Right ventricle myocardium inferior (tissue), 1 donor: ENCODE data around the gene SLC25A11. TPM values are rescaled to one million over a fixed set of nuclear protein-coding genes. Genes with fewer than 3 reads are reported as not detected.

Experiments
- ATAC-seq: fragments of 200-7000 bp; cut with Tn5 transposase; one replicate; pipeline ENCODE4 v1.9.1; 2020; ENCODE audit warnings: mild to moderate bottlenecking, moderate library complexity
- DNase-seq: peaks from one replicate; pipeline ENCODE4 v3.0.0; 2021; ENCODE audit errors: missing footprints
- intact Hi-C: fragments of 100-400 bp; cut with DNase I; formaldehyde crosslinking; loops from one replicate; pipeline ENCODE4 v1.11.0; 2022
- total RNA-seq: library from RNA; stranded (reverse); fragmentation: NEBNext Ultra II Directional; extraction: Animal tissue kit (Norgen Biotek cat#: 25700); gene quantifications from one replicate; pipeline ENCODE4 v1.2.1, GENCODE V29; 2021
- donor health status: DM: no; HTN: yes; CAD: no; lungs with severe emphysema.

Gene SLC25A11
- total RNA-seq, 1 donor from 2014 or later = 199 TPM

DNA sequence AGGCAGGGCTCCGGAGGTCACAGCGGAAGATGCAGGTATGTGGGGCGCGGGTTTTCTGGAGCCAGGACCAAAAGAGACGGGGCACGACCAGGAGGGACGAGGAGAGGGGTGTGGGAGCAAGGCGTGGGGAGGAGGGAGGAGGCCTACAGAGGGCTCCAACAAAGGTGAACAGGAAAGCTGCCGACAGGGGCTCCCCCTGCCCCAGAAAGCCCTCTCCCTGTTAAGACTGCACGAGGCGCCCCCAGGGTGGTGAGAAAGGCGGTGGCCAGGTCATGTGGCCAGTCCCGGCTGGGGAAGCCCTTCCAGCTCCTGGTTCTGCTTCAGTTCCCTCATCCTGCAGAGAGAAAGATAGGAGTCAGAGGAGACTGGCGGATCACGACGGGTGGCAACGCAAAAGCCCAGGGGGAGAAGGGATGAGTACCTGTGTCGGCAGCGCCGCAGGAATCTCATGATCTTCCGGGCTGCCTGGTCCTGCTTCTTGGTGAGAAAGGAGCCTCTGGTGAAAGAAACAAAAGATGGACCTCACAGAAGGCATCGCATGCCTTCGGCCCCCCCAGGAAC lies 28.7 kb upstream of the SLC25A11 start:
- intact Hi-C loops = loop anchor here (1.0 to 5.0 kb wide), 2 partner anchors 19 to 61 kb away; partner anchors contain the start of gene CAMTA2
- DNase-seq (no peak), ATAC-seq (no peak)

DNA sequence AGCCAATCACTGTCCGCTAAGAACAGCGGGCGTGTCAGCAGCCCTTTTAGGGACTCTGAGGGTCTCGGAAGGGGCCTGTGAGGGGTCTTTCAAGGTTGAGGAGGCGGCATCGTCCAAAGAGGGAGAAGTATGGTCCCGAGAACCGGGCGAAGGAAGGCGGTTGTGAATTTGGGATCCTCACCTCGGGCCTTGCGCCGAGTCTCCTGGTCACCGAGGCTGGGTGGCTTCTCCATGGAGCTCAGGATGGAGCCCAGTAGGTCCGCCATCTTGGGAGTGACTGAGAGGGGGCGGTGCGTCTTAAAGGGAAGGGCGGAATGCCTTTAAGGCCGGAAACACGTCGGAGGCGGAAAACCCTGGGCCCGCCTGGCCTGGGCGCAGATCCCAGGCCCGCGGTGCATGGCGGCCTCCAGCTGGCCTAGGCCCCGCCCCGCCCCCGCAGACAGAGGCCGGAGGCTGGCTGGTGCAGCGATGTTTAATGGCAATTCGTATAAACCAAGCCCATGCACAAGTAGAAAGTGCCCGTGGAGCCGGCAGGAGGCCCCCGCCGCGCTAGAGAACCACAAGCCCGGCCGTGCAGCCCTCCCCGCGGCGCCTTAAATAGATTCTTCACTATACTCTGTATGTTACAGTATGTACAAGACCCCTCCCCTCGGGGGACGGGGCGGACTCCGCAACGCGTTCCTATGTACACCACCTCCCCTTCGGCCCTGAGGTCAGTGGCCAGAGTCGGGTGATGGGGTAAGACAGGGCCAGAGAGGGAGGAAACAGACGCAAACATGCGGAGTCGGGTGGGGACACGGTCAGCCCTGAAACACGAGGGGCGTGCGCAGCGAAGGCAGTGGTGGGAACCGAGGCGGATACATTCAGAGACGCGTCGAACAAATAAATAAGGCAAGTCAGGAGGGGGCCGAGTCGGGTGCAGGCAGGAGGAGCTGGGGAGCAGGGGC lies 28.0 kb upstream of the SLC25A11 start, which contains the start of gene SPAG7:
Gene SPAG7 (minus strand): TSS at position 279 of the 947 bp plus-strand sequence. CDS start 13 bp downstream, at position 266.
- peak; percentile 97 for DNase-seq
- intact Hi-C loops = loop anchor here (1.0 to 5.0 kb wide), 4 partner anchors 19 to 61 kb away; partner anchors contain the start of genes CAMTA2, PFN1, RNF167 and SLC25A11
- peak; percentile 88 for ATAC-seq

- ATAC-seq = peak; percentile 92
- DNase-seq = peak; percentile 99
- intact Hi-C loops = loop anchor here (1.0 to 5.0 kb wide), 3 partner anchors 19 to 60 kb away; partner anchors contain the start of genes PFN1, RNF167 and SLC25A11
Measured at GRCh38 chr17:4966844-4967538, 27.1 kb upstream of the SLC25A11 start.

DNA sequence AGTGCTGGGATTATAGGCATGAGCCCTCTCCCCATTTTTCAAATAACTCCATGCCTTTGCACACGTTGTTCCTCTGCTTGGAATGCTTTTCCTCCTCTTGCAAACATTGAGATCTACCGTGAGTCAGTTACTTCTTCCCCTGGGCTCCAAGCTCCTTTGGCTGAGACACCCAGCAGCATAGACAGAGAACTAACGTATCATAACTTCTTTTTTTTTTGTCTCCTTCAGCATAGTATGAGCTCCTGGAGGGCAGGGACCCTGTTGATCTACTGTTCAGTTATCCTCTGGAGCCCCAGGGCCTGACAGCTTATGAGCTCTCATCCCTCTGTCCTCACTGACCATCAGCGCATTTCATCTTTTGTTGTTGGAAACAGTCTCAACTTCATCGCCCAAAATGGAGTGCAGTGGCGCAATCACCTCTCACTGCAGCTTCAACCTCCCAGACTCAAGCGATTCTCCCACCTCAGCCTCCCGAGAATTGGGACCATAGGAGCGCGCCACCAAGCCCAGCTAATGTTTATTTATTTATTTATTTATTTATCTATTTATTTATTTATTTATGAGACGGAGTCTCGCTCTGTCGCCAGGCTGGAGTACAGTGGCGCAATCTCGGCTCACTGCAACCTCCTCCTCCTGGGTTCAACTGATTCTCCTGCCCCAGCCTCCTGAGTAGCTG lies 25.6 kb upstream of the SLC25A11 start:
- ATAC-seq (no peak), DNase-seq (no peak)
- intact Hi-C loops = loop anchor here (5.0 kb wide), 1 partner anchor 58 kb away; no protein-coding TSS in a partner anchor

DNA sequence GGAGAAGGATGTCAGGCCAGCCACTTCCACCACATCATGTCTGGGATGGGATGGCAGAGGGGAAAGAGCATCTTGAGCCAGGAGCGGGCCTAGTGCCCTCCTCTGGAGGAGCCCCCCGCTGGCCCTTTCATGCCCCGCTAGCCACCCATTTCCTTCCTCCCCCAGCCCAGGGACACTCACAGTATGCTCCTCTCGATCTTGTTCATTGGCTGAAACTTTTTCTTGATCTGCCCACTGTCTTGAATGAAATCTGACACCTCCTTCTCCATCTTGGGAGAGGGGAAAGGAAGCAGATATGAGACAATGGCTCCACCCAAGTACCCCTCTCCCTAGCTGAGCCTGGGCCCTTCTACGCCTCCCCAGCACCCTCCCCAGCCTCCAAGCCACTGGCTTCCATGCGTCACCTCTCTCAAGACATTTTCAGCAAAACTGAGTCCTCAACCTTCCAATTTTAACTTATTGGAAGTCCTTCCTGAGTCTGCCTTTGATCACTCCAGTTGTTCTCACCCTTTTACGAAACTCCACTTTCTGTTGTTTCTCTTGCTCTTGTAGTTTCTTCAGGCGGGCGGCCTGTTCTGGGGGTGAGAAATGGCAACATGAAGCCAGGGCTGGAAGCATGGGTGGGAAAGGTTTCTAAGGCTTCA lies 20.6 kb upstream of the SLC25A11 start:
- no peak for DNase-seq
- no peak for ATAC-seq
- intact Hi-C loops = no loop called here

- DNase-seq = no peak
Measured at GRCh38 chr17:4959261-4959965, 19.6 kb upstream of the SLC25A11 start.

GRCh38 chr17:4958102-4958501 lies 18.3 kb upstream of the SLC25A11 start:
- DNase-seq (no peak), ATAC-seq (no peak)
- intact Hi-C loops = no loop called here

More at GRCh38 chr17:4959261-4959965, 19.6 kb upstream of the SLC25A11 start:
- intact Hi-C loops = no loop called here
- ATAC-seq = no peak

- ATAC-seq = no peak
- DNase-seq = no peak
- intact Hi-C loops = no loop called here
Measured at GRCh38 chr17:4956493-4957061, 16.7 kb upstream of the SLC25A11 start.

DNA sequence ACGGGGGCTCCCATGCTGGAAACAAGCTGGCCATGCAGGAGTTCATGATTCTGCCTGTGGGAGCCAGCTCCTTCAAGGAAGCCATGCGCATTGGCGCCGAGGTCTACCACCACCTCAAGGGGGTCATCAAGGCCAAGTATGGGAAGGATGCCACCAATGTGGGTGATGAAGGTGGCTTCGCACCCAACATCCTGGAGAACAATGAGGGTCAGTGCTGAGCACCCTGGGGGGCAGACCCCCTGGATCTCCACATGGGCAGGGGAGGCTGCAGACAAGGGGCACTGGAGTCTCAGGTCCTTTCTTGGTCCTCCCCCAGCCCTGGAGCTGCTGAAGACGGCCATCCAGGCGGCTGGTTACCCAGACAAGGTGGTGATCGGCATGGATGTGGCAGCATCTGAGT lies 15.2 kb upstream of the SLC25A11 start:
- intact Hi-C loops = no loop called here
- ATAC-seq = no peak
- no peak for DNase-seq

GRCh38 chr17:4953451-4953961 lies 13.7 kb upstream of the SLC25A11 start:
- intact Hi-C loops = no loop called here
- ATAC-seq (no peak), DNase-seq (no peak)

DNA sequence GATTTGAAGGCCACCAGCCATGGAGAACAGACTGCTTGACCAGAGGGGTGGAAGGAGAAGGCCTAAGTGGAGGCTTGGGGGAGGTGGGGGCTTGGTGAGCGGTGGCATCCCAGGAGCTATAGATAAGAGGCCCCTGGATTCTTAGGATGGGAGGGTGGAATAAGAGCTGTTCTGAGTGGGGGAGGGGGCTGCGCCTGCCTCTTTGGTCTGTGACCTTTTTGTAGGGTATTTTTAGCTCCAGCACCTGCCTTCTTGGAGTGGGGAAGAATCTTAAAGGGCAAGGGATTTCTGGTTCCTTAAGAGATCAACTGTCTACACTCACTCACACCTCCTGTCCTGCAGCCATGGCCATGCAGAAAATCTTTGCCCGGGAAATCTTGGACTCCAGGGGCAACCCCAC lies 11.6 kb upstream of the SLC25A11 start:
- intact Hi-C loops = no loop called here
- DNase-seq = no peak
- no peak for ATAC-seq

DNA sequence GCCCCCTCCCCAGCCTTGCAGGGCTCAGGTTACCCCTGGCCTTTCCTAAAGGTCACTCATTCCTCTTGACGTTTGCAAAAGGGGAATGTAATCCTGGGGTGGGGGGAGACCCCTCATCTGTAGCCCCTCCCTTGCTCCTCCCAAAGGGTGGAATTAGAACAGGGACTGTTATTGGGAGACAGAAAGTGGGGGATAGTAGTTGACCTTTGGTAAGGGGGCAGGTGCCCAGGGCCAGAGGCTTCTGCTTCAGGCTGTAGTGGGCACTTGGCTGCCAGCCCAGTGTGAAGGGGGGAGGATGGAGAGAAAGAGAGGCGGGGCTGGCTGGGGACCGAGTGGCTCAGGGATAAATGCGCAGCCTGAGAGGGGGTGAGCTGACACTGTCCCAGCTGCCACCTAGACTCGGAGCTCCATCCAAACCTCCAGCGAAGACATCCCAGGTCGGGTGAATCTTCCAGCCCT lies 10.9 kb upstream of the SLC25A11 start, which contains the start of gene ENO3:
Gene ENO3 (plus strand): TSS at position 374 of the 459 bp plus-strand sequence. CDS start 711 bp downstream, outside the sequence.
- ATAC-seq (no peak), DNase-seq (no peak)
- intact Hi-C loops = no loop called here

DNA sequence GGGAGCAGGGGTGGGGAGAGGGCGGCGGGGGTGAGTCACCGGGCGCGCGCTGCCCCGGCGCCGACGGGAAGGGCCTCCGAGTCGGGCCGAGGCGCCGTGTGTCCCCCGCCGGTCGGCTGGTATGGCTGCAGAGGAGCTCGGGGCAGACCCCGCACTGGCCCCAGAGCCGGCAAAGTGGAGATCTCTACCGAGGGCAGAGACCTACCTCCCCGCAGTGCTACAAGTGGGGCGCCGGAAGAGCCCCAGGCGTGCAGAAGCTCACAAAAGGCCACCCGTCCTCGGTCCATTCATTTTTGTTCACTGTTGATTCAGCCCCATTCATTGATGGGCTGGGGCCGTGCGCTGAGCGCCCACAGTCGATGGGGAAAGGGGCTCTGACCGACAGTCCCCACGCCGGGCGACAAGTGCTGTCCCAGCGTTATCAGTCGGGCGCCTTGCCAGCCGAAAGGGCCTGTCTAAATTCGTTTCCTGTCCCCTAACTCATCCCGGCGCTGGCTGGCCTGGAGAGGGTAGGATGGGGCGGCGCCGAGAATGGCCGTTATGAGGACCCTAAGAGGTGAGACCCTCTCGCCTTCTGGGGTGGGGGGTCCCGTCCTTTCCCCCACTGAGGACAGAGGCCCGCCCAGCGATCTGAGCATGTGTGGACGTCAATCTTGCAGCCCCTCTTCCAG lies 10.4 kb upstream of the SLC25A11 start:
- intact Hi-C loops = no loop called here
- peak; percentile 87 for DNase-seq
- ATAC-seq = no peak

- ATAC-seq = peak; percentile 35
Measured at GRCh38 chr17:4949321-4950074, 9.7 kb upstream of the SLC25A11 start.

DNA sequence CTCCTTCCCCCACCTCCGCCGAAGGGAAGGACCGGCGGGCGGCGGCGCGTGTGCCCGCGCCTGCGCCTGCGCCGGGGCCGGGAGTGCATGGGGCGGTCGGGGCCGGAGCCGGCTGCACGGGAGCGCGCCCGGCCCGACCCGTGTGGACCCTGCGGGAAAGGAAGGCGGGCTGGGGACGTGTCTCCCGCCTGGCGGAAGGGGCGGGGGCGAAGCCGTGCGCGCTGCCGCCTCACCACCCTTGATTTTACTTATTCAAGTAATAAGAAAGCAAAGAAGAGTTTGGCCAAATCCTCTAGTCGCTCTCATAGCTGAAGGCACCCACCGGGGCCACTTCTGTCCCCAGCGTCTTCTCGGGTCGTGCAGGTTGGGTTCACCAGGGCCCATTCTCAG lies 9.1 kb upstream of the SLC25A11 start:
- DNase-seq (peak; percentile 92), ATAC-seq (peak; percentile 86)
- intact Hi-C loops = loop anchor here (1.0 to 5.0 kb wide), 3 partner anchors 9 to 38 kb away; partner anchors contain the start of genes CAMTA2, RNF167, SLC25A11 and SPAG7

More at GRCh38 chr17:4949321-4950074, 9.7 kb upstream of the SLC25A11 start:
- intact Hi-C loops = loop anchor here (5.0 kb wide), 1 partner anchor 38 kb away; the partner anchor contains the start of gene CAMTA2
- DNase-seq = peak; percentile 88
